Measurements from ENCODE around the gene SPINT1.

- TF ChIP-seq GATA2 (IDR thresholded peaks at IDR 0.05; ENCODE audit: low read depth, low read length) (no peak), GATA3 (IDR thresholded peaks at IDR 0.05; ENCODE audit: low read depth, low read length) (no peak)
Measured at GRCh38 chr15:40838756-40839155, 5.1 kb upstream of the SPINT1 start.
